Stimulated activated CD4-positive, alpha-beta T cell treated with anti-CD3 and anti-CD28 coated beads, Interleukin-2, amount 100 ng/mL, for 48 hours (primary cell): Measurements from ENCODE around the gene FAM78B.

ENCODE experiments used
- DNase-seq, 2 donors: peaks; one replicate each; pipeline ENCODE4 v3.0.0-alpha.2; 2020

FAM78B gene

DNA sequence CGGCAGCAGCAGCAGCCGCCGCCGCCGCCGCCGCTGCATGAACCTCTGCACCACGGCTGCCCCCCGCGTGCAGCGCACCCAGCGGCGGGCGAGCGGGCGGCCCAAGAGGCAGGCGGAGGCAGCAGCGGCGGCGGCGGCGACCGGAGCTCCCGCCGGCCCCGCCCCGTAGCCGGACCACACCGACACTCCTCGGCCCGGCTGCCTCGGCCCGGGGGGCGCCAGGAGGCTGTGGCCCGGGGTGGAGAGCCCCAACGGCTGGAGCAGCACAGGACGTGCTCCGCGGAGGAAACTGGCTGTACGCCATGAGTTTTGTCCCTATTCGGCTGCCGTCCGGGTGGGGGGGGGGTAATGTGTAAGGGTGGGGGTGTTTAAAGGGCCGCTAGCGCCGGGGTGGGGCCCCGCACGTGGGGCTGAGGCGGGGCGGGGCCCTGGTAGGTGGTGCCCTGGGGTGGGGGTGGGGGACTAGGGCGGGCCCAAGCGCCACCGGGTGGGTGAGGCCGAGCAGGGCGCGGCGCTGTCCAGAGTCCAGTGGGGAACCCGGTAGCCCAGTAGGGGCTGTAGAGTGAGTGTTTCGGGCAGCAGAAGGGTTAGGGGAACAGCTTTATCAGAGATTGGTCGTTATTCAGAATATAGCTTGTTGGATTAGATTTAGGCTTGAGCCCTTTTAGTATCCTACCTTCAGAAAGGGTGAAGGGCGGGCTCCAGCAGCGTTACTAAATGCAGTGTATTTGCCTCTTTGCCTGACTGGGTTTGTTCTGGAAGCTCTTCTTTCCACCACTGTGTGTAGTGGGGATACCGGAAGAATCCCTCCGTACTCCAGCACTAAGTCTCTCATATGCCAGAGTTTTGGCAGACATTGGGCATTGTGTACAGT lies at the start of gene FAM78B:
FAM78B (minus strand) TSS at position 304 of the 874 bp plus-strand sequence. CDS start 753 bp downstream, outside the sequence.
- DNase-seq = peak; percentile 32 to 46

- DNase-seq = no peak
Observed at GRCh38 chr1:166202546-166202945, 35.7 kb upstream of the FAM78B start.

DNA sequence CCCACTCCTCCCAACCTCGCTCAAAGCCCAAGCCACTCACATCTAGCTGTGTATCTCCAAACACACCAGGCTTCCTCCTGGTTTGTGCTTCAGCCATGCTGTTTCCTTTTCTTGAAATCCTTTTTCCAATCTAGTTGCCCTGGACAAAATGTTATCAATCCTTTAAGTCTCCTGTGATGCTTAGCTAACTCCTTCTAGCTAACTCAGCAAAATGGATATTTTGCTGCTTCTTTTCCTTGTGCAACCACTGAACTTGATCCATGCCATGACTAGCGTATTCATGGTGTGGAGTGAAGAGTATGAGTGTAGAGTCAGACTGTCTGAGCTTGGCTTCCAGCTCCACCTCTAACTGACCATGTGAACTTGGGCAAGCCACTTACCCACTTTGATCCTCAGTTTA lies 33.9 kb upstream of the FAM78B start:
- DNase-seq = no peak

DNA sequence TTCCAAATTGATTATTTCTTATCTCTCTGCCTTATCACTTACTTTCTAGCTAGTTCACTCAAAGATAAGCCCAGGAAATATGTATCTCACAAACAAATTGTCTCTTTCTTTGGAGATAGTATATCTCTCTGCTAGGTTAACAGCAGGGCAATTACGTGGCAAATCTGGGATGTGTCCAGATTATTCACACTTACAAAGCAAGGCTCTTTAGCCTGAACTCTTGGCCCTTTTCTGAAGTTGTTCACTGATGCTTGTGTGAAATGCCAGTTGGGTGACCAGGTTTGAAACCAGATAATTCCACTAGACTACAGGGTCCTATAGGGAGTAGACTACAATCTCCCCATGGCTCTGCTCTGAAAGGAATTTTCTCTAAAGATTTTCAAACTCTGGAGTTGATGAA lies 30.8 kb upstream of the FAM78B start:
- DNase-seq = no peak

GRCh38 chr1:166197141-166197540 lies 30.3 kb upstream of the FAM78B start:
- DNase-seq = no peak

- no peak for DNase-seq
Observed at GRCh38 chr1:166193057-166193698, 26.4 kb upstream of the FAM78B start.

- DNase-seq = no peak
Observed at GRCh38 chr1:166190400-166190799, 23.6 kb upstream of the FAM78B start.

GRCh38 chr1:166189126-166189525 lies 22.3 kb upstream of the FAM78B start:
- DNase-seq = no peak

GRCh38 chr1:166185526-166185925 lies 18.7 kb upstream of the FAM78B start:
- DNase-seq = no peak

- DNase-seq = no peak
Observed at GRCh38 chr1:166184897-166185296, 18.1 kb upstream of the FAM78B start.

GRCh38 chr1:166184012-166184411 lies 17.2 kb upstream of the FAM78B start:
- no peak for DNase-seq

DNA sequence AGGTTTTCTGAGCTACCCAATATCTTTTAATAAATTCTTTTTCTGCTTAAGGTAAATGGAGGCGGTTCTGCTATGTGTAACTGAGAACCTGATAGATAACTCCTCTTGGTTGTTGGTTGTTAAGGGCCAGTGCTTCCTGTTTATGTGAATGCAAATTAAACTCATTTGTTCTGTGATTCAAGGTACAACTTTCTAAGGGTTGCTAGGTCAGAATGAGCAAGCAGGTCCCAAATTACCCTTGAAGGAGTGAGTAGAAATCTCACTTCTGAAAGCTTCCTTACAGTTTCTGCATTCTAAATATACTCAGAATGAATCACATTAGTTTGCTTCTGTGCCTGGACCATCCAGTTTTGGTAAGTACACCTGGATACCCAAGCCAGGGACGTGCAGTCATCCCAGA lies 15.5 kb upstream of the FAM78B start:
- no peak for DNase-seq

GRCh38 chr1:166176416-166176815 lies 9.6 kb upstream of the FAM78B start:
- no peak for DNase-seq

DNA sequence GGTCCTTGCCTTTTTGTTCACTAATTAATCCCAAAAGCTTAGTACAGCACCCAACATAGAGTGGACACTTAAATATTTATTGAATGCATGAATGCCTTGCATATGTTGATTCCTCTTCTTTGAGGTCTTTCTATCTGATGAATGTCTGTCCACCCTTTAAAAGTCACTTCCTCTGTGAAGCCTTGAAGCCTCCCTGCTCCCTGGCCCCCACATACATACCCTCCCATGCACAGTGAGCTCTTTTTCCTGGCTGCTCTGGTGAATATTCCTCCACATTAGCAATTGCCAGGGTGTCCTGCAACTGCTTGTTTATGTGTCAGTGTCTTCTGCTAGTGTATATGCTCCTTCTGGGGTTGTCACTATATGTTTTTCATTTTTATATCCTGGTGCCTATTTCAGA lies 8.2 kb upstream of the FAM78B start:
- no peak for DNase-seq

DNA sequence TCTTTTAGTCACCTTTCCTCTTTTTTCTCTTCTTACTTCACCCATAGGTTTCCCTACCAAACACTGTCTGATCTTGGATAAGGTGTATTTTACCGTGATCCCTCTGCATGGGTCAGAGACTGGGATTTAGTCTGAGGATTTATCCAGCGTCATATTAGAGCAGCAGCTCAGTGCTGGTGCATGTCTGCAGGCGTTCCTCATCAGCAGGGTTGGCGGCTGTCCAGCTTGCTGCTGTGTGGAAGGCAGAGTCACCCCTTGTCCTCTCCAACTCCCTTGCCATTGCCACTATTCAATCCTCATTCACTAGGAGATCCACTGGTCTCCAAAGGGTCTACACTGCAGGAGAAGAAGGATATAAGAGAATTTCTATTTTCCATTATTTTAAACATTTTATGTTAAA lies 7.3 kb upstream of the FAM78B start:
- no peak for DNase-seq

DNA sequence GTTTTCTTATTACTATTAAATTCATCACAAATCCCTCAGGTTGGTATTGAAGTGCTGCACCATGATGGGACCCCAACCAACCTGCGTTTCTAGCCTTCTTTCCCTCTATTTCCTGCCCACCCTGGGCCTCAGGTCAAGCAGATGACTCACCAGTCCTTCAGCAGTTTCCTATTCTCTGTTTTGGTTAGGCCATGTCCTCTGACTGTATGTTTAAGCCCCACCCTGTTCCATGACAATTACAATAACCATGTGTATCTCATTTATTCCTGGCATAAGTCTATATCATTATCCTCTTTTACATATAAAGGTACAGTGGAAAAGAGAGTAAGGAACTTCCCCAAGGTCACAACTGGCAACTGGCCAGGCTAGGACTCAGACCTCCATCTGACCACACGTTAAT lies 5.3 kb upstream of the FAM78B start:
- no peak for DNase-seq

- no peak for DNase-seq
Observed at GRCh38 chr1:166170726-166171125, 3.9 kb upstream of the FAM78B start.

DNA sequence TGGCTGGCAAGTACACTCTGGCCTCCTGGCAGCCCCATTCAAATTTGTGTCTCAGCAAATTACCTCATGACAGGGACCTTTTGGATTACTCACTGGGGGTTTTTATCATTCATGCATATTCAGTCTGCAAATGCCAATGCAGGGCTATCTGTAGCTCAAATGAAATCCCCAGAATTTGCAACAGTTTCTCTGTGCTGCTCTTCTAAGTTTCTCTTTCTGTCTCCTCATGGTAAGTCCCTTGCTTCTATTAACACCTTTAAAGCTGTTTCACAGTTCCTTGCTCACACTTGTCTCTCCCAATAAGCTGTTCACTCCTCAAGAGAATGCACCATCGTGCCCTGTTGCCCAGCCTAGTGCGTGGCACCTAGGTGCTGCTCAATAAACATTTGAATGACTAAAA lies 3.3 kb upstream of the FAM78B start:
- DNase-seq = no peak

DNA sequence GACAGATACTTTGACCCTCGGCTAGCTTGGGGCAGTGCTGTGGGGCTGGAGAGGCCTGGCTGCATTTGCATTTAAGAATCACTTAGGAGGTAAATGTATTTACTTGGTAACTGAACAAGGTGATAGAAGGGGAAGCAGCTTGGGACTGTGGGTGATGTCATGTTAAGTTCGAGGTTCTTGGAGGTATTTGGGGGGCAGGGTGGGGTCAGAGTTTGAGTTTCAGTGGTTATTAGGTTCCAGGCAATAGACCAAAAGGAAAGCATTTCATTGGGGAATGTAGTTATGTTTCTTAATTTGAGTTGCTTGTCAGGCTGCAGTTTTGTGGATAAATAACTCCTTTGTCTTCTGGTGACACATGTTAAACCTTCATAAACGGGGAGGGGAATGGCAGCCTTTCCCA lies 2.4 kb upstream of the FAM78B start:
- DNase-seq = no peak

DNA sequence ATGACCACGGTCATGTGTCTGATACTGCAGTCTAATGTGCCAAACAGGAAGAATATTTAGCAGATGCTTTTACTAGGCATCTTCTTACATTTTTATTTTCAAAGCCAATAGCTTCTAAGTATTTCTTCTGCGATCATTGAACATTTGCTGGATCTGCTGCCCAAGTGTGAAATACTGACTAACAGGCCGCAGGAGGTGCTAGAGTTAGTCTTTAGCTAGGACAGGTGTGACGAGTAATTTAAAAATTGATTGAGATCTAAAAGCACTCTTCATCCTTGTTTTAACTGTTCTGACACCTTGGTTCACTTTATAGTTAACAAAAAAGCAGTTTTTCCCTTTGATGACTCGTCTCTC lies 748 bp upstream of the FAM78B start:
- no peak for DNase-seq

DNA sequence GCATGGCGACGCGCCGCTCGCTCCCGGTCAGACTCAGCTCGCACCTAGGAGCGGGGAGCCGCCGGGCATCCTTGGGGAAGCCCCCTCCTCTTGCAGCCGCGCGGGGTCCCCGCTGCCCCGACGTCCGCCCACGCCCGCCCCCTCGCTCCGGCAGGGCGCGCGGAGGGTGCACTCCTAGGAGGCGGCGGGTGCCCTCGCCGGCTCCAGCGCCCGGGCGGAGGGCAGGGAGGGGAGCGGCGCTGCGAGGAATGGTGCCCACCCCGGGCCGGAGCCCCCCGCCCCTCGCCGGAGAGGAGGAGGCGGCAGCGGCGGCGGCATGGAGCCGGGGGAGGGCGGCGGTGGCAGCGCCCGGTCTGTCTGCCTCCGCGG lies 488 bp downstream of the FAM78B start:
- DNase-seq = no peak

- peak in 1 of 2 donors; percentile 9 for DNase-seq
Observed at GRCh38 chr1:166165661-166166328, 1.0 kb downstream of the FAM78B start.

- peak; percentile 14 to 15 for DNase-seq
Observed at GRCh38 chr1:166164995-166165660, 1.7 kb downstream of the FAM78B start.

DNA sequence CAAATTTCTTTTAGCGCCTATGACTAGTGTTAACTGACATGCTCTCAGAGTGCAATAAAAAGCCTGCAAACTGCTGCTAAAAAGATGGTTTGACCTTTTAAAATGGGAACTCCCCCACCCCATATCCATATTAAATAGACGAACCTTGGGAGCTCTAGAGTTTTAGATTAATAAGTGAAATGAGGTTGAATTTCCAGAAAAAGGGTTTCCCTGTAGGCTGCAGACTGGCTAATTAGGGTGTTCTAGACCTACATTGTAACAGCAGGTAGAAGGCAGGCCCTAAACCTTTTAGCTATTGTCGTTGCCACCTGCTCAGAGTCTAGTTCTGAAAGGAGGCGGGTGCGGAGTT lies 2.2 kb downstream of the FAM78B start:
- DNase-seq = no peak
